K562 (cell line): ENCODE results near the gene PIP5K1B. TPM values are rescaled to one million over a fixed set of nuclear protein-coding genes. Genes with fewer than 3 reads are reported as not detected.

Experiments used
- FOXA1 ChIP-seq: fragments of 450-650 bp; IDR thresholded peaks from 2 replicates; pipeline ENCODE4 v1.6.1; 2016; ENCODE audit warnings: mild to moderate bottlenecking, borderline replicate concordance
- HCFC1 ChIP-seq: IDR thresholded peaks from 2 replicates; pipeline ENCODE4 v1.6.1; 2012; ENCODE audit warnings: low read depth, low read length, improper control_type of control experiment
- NFIC ChIP-seq: fragments of 450-650 bp; IDR thresholded peaks from 2 replicates; pipeline ENCODE4 v1.6.1; 2017; ENCODE audit warnings: mild to moderate bottlenecking, inconsistent platforms
- PBX2 ChIP-seq, 2 experiments: IDR thresholded peaks in 1 of 2; conservative IDR thresholded peaks in 1 of 2; 2 replicates each; pipeline ENCODE4 v1.6.1; 2016; ENCODE audit warnings: low read depth in 2 of 2, mild to moderate bottlenecking in 1 of 2, missing compliant biosample characterization in 1 of 2, missing genetic modification characterization in 1 of 2, moderate library complexity in 1 of 2
- PRPF4 ChIP-seq: fragments of 200-400 bp; formaldehyde crosslinking; IDR thresholded peaks from one replicate; pipeline ENCODE4 v1.6.1; 2017; ENCODE audit warnings: low read length, low read depth, mild to moderate bottlenecking; ENCODE audit not compliant: insufficient read depth, poor library complexity, severe bottlenecking
- PTRF ChIP-seq: fragments of 450-650 bp; IDR thresholded peaks from 2 replicates; pipeline ENCODE4 v1.6.1; 2016; ENCODE audit warnings: mild to moderate bottlenecking, missing genetic modification characterization, missing compliant biosample characterization
- TGIF2 ChIP-seq: sonication (generic); formaldehyde crosslinking; IDR thresholded peaks from 2 replicates; pipeline ENCODE4 v1.8.1; 2022; ENCODE audit warnings: mild to moderate bottlenecking, missing genetic modification reagents, moderate library complexity
- ZBTB8A ChIP-seq: fragments of 450-650 bp; IDR thresholded peaks from 2 replicates; pipeline ENCODE4 v1.6.1; 2018; ENCODE audit warnings: mild to moderate bottlenecking, moderate library complexity; ENCODE audit not compliant: partially characterized antibody
- polyA plus RNA-seq, 8 experiments: library from polyadenylated mRNA; depleted of rRNA in 4 of 8; stranded (reverse) in 5 of 8; unstranded in 3 of 8; fragments of >200 nt; fragmentation: Nextera tagmentation in 2 of 8; fragmentation: Illumina TruSeq in 1 of 8; extraction: Ambion mirVana in 2 of 8; extraction: Trizol in 1 of 8; gene quantifications; 2 replicates each; pipeline versions ENCODE4 v1.2.1 to v1.2.3, GENCODE V29; 2011 to 2014; ENCODE audit warnings: inconsistent platforms in 1 of 8, missing spikeins in 1 of 8
- total RNA-seq, 7 experiments: library from RNA; depleted of rRNA in 6 of 7; stranded (reverse); fragments of >200 nt in 6 of 7; fragmentation: Illumina TruSeq in 2 of 7; extraction: Trizol in 2 of 7; gene quantifications; 2 replicates each; pipeline versions ENCODE4 v1.2.1 to v1.2.3, GENCODE V29; 2011 to 2021; ENCODE audit warnings: low replicate concordance in 1 of 7
- TF ChIP-seq, protein P1 (sequence below): fragments of 450-650 bp; IDR thresholded peaks from 2 replicates; pipeline ENCODE4 v1.6.1; 2017; ENCODE audit warnings: antibody characterized with exemption, mild to moderate bottlenecking
- TF ChIP-seq, protein P2 (sequence below): fragments of 200-800 bp; sonication (Bioruptor generic); IDR thresholded peaks from 2 replicates; pipeline ENCODE4 v1.6.1; 2016; ENCODE audit warnings: missing genetic modification characterization, missing compliant biosample characterization

Gene PIP5K1B
- total and polyA plus RNA-seq, 9 of the 15 experiments (the other 6 are each of a cell fraction or from before 2014, with no cell fraction given): 3.1 to 12.9 (median 7.4) TPM

- TF ChIP-seq, protein P1, sequence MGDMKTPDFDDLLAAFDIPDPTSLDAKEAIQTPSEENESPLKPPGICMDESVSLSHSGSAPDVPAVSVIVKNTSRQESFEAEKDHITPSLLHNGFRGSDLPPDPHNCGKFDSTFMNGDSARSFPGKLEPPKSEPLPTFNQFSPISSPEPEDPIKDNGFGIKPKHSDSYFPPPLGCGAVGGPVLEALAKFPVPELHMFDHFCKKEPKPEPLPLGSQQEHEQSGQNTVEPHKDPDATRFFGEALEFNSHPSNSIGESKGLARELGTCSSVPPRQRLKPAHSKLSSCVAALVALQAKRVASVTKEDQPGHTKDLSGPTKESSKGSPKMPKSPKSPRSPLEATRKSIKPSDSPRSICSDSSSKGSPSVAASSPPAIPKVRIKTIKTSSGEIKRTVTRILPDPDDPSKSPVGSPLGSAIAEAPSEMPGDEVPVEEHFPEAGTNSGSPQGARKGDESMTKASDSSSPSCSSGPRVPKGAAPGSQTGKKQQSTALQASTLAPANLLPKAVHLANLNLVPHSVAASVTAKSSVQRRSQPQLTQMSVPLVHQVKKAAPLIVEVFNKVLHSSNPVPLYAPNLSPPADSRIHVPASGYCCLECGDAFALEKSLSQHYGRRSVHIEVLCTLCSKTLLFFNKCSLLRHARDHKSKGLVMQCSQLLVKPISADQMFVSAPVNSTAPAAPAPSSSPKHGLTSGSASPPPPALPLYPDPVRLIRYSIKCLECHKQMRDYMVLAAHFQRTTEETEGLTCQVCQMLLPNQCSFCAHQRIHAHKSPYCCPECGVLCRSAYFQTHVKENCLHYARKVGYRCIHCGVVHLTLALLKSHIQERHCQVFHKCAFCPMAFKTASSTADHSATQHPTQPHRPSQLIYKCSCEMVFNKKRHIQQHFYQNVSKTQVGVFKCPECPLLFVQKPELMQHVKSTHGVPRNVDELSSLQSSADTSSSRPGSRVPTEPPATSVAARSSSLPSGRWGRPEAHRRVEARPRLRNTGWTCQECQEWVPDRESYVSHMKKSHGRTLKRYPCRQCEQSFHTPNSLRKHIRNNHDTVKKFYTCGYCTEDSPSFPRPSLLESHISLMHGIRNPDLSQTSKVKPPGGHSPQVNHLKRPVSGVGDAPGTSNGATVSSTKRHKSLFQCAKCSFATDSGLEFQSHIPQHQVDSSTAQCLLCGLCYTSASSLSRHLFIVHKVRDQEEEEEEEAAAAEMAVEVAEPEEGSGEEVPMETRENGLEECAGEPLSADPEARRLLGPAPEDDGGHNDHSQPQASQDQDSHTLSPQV: peak; percentile 53; the same call in 1 of the 2 replicates
- TF ChIP-seq PBX2 (CRISPR knock-in tag; IDR thresholded peaks at IDR 0.05; ENCODE audit: low read depth) (no peak), PBX2 (tag; conservative IDR thresholded peaks at IDR 0.05; ENCODE audit: low read depth) (no peak), PRPF4 (no peak), HCFC1 (no peak), ZBTB8A (no peak), PTRF (tag) (no peak), NFIC (peak; percentile 72), FOXA1 (no peak), TGIF2 (CRISPR knock-in tag) (no peak)
- TF ChIP-seq, protein P2, sequence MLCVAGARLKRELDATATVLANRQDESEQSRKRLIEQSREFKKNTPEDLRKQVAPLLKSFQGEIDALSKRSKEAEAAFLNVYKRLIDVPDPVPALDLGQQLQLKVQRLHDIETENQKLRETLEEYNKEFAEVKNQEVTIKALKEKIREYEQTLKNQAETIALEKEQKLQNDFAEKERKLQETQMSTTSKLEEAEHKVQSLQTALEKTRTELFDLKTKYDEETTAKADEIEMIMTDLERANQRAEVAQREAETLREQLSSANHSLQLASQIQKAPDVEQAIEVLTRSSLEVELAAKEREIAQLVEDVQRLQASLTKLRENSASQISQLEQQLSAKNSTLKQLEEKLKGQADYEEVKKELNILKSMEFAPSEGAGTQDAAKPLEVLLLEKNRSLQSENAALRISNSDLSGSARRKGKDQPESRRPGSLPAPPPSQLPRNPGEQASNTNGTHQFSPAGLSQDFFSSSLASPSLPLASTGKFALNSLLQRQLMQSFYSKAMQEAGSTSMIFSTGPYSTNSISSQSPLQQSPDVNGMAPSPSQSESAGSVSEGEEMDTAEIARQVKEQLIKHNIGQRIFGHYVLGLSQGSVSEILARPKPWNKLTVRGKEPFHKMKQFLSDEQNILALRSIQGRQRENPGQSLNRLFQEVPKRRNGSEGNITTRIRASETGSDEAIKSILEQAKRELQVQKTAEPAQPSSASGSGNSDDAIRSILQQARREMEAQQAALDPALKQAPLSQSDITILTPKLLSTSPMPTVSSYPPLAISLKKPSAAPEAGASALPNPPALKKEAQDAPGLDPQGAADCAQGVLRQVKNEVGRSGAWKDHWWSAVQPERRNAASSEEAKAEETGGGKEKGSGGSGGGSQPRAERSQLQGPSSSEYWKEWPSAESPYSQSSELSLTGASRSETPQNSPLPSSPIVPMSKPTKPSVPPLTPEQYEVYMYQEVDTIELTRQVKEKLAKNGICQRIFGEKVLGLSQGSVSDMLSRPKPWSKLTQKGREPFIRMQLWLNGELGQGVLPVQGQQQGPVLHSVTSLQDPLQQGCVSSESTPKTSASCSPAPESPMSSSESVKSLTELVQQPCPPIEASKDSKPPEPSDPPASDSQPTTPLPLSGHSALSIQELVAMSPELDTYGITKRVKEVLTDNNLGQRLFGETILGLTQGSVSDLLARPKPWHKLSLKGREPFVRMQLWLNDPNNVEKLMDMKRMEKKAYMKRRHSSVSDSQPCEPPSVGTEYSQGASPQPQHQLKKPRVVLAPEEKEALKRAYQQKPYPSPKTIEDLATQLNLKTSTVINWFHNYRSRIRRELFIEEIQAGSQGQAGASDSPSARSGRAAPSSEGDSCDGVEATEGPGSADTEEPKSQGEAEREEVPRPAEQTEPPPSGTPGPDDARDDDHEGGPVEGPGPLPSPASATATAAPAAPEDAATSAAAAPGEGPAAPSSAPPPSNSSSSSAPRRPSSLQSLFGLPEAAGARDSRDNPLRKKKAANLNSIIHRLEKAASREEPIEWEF: no peak
Observed at GRCh38 chr9:68970151-68970550, 265.1 kb downstream of the PIP5K1B start (continued).
